ENCODE data around the gene PPP1R1A. TPM values are rescaled to one million over a fixed set of nuclear protein-coding genes. Genes with fewer than 3 reads are reported as not detected.

Gene PPP1R1A
- total RNA-seq, 1 donor from 2014 or later: not detected

DNA sequence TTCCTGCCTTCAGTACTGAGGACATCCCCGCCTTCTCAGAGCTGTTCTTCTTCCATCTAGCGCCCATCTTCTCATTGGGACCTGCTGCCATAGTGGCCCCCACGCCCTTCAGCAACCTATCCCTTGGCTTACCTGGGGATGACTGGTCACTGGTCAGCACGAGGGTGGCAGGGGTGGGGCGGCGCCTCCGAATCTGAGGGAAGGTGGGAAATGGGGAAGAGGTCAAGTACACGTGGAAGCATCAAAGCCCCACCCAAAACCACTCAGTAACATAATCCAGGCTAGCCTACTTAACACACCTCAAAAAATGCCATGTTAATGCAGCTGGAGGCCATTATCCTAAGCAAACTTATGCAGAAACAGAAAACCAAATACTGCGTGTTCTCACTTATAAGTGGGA, 4.3 kb downstream of the PPP1R1A start:
- no peak overlapping the region for H3K27ac Mint-ChIP-seq (ENCODE audit: unreplicated experiment)
- H3K9me3 Mint-ChIP-seq (ENCODE audit: unreplicated experiment): no peaks in the 10 kb centered on the region
- peaks cover 3% of the 10 kb centered on the region for H3K4me1 Mint-ChIP-seq (ENCODE audit: unreplicated experiment)
- H3K27me3 Mint-ChIP-seq (ENCODE audit: unreplicated experiment): peaks cover 48% of the 10 kb centered on the region
- H3K36me3 Mint-ChIP-seq (ENCODE audit: unreplicated experiment): no peaks in the 10 kb centered on the region
- no peak for DNase-seq (ENCODE audit: extremely low spot score, unreplicated experiment)
- TF ChIP-seq, protein P1, sequence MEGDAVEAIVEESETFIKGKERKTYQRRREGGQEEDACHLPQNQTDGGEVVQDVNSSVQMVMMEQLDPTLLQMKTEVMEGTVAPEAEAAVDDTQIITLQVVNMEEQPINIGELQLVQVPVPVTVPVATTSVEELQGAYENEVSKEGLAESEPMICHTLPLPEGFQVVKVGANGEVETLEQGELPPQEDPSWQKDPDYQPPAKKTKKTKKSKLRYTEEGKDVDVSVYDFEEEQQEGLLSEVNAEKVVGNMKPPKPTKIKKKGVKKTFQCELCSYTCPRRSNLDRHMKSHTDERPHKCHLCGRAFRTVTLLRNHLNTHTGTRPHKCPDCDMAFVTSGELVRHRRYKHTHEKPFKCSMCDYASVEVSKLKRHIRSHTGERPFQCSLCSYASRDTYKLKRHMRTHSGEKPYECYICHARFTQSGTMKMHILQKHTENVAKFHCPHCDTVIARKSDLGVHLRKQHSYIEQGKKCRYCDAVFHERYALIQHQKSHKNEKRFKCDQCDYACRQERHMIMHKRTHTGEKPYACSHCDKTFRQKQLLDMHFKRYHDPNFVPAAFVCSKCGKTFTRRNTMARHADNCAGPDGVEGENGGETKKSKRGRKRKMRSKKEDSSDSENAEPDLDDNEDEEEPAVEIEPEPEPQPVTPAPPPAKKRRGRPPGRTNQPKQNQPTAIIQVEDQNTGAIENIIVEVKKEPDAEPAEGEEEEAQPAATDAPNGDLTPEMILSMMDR (IDR thresholded peaks at IDR 0.05): no peak
- no peak overlapping the region for H3K4me3 Mint-ChIP-seq (ENCODE audit: unreplicated experiment)

DNA sequence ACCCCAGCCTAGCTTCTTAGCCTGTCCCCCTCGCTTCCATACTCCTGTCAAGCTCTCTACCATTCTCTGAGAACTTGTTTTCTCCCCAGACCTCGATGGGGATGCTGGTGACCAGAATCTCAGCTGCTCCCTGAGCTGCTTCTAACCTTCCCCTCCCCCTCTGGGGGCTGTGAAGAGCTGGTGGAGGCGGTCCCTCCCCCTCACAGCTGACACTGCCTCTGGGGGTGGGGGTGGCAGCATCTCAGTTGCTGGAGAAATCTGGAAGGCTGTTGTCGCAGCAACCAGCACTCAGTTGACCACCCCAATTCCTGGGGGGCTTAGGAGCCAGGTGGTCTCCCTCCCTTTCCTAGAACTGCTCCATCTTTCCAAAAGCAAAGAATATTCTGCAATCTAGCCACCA, 4.7 kb downstream of the PPP1R1A start:
- TF ChIP-seq, protein P1 (IDR thresholded peaks at IDR 0.05): no peak
- Mint-ChIP-seq H3K27me3 (ENCODE audit: unreplicated experiment) (peaks cover 47% of the 10 kb centered on the region), H3K4me1 (ENCODE audit: unreplicated experiment) (peaks cover under 1% of the 10 kb centered on the region), H3K9me3 (ENCODE audit: unreplicated experiment) (no peaks in the 10 kb centered on the region), H3K27ac (ENCODE audit: unreplicated experiment) (no peak overlapping the region), H3K36me3 (ENCODE audit: unreplicated experiment) (no peaks in the 10 kb centered on the region), H3K4me3 (ENCODE audit: unreplicated experiment) (no peak overlapping the region)
- DNase-seq (ENCODE audit: extremely low spot score, unreplicated experiment): no peak

DNA sequence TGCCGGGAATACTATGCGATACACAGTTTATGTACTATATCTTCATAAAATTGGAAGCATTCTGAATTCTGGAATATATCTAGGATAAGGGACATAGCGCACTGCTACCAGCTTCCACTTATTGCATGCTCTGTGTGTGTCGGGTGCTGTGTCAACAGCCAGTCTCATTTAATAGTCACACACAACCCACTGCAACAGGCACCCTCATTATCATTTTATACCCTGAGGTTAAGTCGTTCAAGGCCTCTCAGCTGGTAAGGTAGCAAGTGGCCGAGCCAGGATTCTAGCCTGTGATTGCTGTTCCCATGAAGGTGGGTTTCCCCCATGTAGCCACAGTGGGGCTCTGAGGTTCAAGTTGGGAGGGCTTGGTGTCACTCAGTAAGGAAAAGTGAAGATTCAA, 7.0 kb downstream of the PPP1R1A start:
- Mint-ChIP-seq H3K4me3 (ENCODE audit: unreplicated experiment) (no peak overlapping the region), H3K4me1 (ENCODE audit: unreplicated experiment) (no peaks in the 10 kb centered on the region), H3K36me3 (ENCODE audit: unreplicated experiment) (no peaks in the 10 kb centered on the region), H3K9me3 (ENCODE audit: unreplicated experiment) (no peaks in the 10 kb centered on the region), H3K27me3 (ENCODE audit: unreplicated experiment) (peaks cover 31% of the 10 kb centered on the region), H3K27ac (ENCODE audit: unreplicated experiment) (no peak overlapping the region)
- TF ChIP-seq, protein P1 (IDR thresholded peaks at IDR 0.05): no peak
- no peak for DNase-seq (ENCODE audit: extremely low spot score, unreplicated experiment)

DNA sequence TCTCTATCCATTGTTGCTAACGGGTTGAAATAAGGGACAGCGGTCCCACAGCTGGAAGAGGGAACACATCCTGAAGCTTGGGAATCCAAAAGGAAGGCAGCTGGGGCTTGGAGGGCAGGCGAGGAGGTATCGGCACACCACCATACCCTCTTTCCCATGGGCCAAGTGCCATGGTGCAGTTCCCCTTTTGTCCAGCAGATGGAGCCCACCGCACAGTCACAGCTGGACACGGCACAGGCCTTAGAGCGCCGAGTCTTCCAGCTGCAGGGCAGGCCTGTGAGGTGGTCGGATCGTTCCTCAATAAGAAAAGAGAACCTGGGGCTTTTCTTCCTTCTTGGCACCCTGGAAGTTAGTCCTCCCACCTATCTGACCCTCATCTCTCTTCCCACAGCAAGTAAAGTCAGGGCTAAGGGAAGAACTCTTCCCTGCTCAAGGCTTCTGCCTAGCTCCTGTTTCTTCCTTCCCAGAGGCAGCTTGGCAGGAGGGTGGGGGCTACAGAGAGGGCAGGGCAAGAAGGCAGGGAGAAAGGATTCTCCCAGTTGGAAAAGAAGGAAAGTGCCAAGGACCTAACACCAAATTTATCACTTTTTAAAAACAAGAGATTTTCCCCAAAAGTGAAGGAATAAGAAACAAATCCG, 8.6 kb downstream of the PPP1R1A start:
- no peak overlapping the region for H3K4me3 Mint-ChIP-seq (ENCODE audit: unreplicated experiment)
- DNase-seq (ENCODE audit: extremely low spot score, unreplicated experiment): peak; percentile 94
- no peak overlapping the region for H3K27ac Mint-ChIP-seq (ENCODE audit: unreplicated experiment)
- no peaks in the 10 kb centered on the region for H3K36me3 Mint-ChIP-seq (ENCODE audit: unreplicated experiment)
- TF ChIP-seq, protein P1 (IDR thresholded peaks at IDR 0.05): peak; percentile 98
- H3K27me3 Mint-ChIP-seq (ENCODE audit: unreplicated experiment): peaks cover 22% of the 10 kb centered on the region
- no peaks in the 10 kb centered on the region for H3K4me1 Mint-ChIP-seq (ENCODE audit: unreplicated experiment)
- no peaks in the 10 kb centered on the region for H3K9me3 Mint-ChIP-seq (ENCODE audit: unreplicated experiment)

DNA sequence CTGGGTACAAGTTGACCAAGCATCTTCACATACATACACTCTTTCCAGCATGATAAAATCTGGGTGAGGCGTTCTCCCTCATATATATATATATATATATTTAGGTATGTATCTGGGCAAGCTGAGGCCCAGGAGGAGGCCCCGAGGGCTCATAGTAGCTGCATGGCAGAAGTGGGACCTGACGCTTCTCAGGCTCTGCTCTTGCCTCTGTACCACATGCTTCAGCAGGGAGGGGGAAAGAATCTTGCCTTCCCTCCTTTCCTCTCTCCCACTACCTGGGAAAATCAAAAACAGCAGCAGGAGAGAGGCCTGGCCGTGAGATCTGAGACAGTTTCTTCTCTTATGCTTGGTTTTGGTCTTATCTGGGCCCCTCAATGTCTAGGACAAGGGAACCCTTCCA, 9.2 kb downstream of the PPP1R1A start:
- Mint-ChIP-seq H3K4me1 (ENCODE audit: unreplicated experiment) (no peaks in the 10 kb centered on the region), H3K36me3 (ENCODE audit: unreplicated experiment) (no peaks in the 10 kb centered on the region), H3K4me3 (ENCODE audit: unreplicated experiment) (no peak overlapping the region), H3K27ac (ENCODE audit: unreplicated experiment) (no peak overlapping the region), H3K9me3 (ENCODE audit: unreplicated experiment) (no peaks in the 10 kb centered on the region), H3K27me3 (ENCODE audit: unreplicated experiment) (peaks cover 16% of the 10 kb centered on the region)
- DNase-seq (ENCODE audit: extremely low spot score, unreplicated experiment): no peak
- TF ChIP-seq, protein P1 (IDR thresholded peaks at IDR 0.05): no peak
